Measurements from ENCODE around the gene TYSND1.

DNA sequence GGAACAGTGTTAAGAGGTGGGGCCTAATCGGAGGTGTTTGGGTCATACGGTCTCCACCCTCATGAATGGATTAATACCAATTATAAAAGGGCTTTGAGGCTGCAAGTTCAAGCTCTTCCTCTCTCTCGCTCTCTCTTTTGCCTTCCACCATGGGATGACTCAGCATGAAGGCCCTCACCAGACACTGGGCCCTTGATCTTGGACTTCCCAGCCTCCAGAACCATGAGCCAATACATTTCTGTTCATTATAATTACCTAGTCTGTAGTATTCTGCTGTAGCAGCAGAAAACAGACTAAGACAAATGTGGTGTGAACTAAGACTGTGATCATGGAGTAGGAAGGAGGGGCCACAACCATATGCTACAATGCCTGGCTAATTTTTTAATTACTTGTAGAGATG lies 21.6 kb downstream of the TYSND1 start:
- TF ChIP-seq CTCF (IDR thresholded peaks at IDR 0.05; ENCODE audit: insufficient read depth, low read length, poor library complexity, severe bottlenecking): no peak
- TF ChIP-seq EZH2phosphoT487 (conservative IDR thresholded peaks at IDR 0.05; ENCODE audit: low read length): no peak

Measured in SU-DHL-6 (cell line).